Gastrocnemius medialis (tissue), 4 donors: ENCODE results near the gene RIMOC1.

Source experiments
- CTCF ChIP-seq, 5 experiments: fragments of 450-650 bp in 3 of 5; fragments of 200-600 bp in 2 of 5; sonication (generic) in 2 of 5; IDR thresholded peaks in 4 of 5; conservative IDR thresholded peaks in 1 of 5; 1 replicate in 4 of 5; 2 replicates in 1 of 5; pipeline ENCODE4 v1.5.1; 2016 to 2019; ENCODE audit warnings: antibody characterized with exemption in 5 of 5, mild to moderate bottlenecking in 3 of 5, moderate library complexity in 3 of 5
- POLR2A ChIP-seq, 2 donors: fragments of 450-650 bp; IDR thresholded peaks; one replicate each; pipeline ENCODE4 v1.6.1; 2017; ENCODE audit warnings: antibody characterized with exemption in 2 of 2, mild to moderate bottlenecking in 2 of 2, moderate library complexity in 2 of 2

DNA sequence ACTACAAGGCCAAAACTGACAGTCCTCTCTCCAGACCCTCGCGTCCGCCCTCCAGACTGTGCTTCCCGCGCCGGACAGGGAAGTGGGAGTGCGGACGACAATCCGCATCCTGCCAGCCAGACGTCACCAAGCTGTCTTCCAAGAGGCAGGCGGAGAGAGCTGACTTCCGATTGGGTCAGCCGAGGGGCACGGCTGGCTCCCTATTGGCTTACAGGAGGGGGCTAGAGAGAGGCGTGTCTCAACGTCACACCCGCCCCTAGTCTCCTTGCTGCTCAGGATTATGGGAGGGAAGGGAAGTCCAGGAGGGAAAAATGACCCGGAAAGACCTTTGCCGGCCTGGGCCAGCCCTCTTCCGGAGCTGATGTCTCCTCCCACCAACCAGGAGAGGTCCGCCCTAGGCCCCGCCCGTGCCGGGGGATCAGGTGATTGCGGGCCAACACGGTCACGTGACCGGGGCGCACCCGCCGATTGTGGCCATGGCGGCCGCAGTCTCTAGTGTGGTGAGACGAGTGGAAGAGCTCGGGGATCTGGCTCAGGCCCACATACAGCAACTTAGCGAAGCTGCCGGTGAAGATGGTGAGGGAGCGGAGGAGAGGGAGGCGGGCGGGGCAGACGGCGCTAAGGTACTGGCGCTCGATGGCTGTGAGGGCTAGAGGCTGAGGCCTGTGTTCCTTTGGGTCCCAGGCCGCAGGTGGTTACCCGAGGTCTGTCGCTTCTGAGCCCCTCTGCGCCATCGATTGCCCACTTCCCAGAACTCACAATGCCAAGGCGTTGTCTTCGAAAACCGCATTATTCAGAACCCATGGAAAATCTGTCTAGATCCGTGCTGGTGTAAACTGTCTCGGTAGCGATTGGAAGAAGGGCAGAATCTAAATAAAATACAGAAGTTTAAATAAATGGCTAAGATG lies at the start of gene RIMOC1:
- TF ChIP-seq CTCF (IDR thresholded peaks at IDR 0.05 in 4 of 5, conservative IDR thresholded peaks at IDR 0.05 in 1 of 5) = peak in 2 of 5 experiments; percentile 50 to 59
- TF ChIP-seq POLR2A (IDR thresholded peaks at IDR 0.05) = peak; percentile 85 to 95
